GM18909 (cell line): ENCODE results near the gene AFMID.
"Not testable (repeated sequence)": the region's sequence is repeated elsewhere in the genome, so short reads cannot be mapped to it uniquely, and the experiment has no call there.

Source experiments
- ATAC-seq: cut with Tn5 transposase; IDR thresholded peaks from one replicate; pipeline ENCODE4 v1.9.1; 2021; ENCODE audit warnings: mild to moderate bottlenecking; ENCODE audit not compliant: unreplicated experiment, poor library complexity

The AFMID gene

DNA sequence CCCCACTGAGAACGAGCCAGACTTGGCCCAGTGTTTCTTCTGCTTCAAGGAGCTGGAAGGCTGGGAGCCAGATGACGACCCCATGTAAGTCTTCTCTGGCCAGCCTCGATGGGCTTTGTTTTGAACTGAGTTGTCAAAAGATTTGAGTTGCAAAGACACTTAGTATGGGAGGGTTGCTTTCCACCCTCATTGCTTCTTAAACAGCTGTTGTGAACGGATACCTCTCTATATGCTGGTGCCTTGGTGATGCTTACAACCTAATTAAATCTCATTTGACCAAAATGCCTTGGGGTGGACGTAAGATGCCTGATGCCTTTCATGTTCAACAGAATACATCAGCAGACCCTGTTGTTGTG lies 27.5 kb downstream of the AFMID start:
- ATAC-seq: no peak

DNA sequence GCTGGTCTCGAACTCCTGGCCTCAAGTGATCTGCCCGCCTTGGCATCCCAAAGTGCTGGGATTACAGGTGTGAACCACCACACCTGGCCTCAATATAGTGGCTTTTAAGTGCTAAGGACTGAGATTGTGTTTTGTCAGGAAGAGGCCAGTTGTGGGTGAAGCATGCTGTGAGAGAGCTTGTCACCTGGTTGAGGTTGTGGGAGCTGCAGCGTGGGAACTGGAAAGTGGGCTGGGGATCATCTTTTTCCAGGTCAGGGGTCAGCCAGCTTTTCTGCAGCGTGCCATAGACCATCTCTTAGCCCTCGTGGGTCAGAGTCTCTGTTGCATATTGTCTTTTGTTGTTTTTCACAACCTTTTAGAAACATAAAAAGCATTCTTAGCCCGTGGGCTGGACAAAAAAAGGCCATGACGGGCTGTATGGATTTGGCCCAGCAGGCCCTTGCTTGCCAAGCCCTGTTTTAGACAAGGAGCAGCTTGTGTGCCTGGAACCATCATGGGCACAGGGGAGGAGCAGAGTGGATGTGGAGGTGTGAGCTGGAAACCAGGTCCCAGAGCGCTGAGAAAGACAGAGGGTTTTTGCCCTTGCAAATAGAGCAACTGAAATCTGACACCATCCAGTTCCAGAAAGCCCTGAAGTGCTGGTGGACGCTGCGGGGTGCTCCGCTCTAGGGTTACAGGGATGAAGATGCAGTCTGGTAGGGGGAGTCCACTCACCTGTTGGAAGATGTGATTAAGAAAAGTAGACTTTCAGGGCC lies 32.4 kb downstream of the AFMID start:
- ATAC-seq: no peak

DNA sequence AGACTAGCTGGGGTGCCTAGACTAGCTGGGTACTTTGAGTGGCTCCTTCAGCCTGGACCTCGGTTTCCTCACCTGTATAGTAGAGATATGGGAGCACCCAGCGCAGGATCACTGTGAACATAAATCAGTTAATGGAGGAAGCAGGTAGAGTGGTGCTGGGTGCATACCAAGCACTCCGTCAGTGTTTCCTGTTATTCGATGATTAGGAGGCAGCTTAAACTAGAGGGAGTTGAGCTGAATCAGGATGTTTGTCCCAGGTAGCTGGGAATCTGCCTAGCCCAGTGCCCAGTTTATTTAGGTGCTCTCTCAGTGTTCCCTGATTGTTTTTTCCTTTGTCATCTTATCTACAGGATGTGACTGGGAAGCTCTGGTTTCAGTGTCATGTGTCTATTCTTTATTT lies 35.9 kb downstream of the AFMID start:
- ATAC-seq: no peak

DNA sequence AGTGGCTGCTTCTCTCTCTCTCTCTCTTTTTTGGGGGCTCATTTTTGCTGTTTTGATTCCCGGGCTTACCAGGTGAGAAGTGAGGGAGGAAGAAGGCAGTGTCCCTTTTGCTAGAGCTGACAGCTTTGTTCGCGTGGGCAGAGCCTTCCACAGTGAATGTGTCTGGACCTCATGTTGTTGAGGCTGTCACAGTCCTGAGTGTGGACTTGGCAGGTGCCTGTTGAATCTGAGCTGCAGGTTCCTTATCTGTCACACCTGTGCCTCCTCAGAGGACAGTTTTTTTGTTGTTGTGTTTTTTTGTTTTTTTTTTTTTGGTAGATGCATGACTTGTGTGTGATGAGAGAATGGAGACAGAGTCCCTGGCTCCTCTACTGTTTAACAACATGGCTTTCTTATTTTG lies 36.6 kb downstream of the AFMID start:
- no peak for ATAC-seq

DNA sequence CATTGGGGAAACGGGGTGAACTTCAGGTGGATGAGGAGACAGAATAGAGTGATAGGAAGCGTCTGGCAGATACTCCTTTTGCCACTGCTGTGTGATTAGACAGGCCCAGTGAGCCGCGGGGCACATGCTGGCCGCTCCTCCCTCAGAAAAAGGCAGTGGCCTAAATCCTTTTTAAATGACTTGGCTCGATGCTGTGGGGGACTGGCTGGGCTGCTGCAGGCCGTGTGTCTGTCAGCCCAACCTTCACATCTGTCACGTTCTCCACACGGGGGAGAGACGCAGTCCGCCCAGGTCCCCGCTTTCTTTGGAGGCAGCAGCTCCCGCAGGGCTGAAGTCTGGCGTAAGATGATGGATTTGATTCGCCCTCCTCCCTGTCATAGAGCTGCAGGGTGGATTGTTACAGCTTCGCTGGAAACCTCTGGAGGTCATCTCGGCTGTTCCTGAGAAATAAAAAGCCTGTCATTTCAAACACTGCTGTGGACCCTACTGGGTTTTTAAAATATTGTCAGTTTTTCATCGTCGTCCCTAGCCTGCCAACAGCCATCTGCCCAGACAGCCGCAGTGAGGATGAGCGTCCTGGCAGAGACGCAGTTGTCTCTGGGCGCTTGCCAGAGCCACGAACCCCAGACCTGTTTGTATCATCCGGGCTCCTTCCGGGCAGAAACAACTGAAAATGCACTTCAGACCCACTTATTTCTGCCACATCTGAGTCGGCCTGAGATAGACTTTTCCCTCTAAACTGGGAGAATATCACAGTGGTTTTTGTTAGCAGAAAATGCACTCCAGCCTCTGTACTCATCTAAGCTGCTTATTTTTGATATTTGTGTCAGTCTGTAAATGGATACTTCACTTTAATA lies 37.3 kb downstream of the AFMID start:
- no peak for ATAC-seq

DNA sequence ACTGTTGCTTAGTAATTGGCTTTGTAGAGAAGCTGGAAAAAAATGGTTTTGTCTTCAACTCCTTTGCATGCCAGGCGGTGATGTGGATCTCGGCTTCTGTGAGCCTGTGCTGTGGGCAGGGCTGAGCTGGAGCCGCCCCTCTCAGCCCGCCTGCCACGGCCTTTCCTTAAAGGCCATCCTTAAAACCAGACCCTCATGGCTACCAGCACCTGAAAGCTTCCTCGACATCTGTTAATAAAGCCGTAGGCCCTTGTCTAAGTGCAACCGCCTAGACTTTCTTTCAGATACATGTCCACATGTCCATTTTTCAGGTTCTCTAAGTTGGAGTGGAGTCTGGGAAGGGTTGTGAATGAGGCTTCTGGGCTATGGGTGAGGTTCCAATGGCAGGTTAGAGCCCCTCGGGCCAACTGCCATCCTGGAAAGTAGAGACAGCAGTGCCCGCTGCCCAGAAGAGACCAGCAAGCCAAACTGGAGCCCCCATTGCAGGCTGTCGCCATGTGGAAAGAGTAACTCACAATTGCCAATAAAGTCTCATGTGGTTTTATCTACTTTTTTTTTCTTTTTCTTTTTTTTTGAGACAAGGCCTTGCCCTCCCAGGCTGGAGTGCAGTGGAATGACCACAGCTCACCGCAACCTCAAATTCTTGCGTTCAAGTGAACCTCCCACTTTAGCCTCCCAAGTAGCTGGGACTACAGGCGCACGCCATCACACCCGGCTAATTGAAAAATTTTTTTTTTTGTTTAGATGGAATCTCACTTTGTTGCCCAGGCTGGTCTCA lies 38.1 kb downstream of the AFMID start:
- ATAC-seq: no peak

DNA sequence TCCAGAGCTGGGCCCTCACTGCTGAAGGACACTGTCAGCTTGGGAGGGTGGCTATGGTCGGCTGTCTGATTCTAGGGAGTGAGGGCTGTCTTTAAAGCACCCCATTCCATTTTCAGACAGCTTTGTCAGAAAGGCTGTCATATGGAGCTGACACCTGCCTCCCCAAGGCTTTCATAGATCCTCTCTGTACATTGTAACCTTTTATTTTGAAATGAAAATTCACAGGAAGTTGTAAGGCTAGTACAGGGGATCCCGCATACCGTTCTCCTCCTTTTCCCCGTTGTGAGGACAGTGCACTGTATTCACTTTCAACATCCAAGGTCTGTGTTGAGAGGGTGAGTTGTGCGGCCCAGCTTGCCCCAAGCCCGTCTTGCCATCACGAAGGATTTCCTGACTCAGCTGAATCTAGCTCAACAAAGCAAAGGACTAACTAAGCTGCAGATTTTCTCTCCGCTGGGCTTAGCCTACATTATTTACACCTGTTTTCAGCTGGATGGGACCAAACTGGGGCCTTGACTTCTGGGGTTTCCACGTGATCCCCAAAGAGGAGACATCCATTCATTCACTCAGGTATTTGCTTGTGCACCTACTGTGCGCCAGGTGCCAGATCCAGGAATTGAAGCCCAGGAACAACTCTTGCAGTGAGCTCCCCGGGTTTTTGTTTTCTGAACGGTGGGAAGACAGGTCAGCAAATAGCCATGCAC lies 39.0 kb downstream of the AFMID start:
- no peak for ATAC-seq

DNA sequence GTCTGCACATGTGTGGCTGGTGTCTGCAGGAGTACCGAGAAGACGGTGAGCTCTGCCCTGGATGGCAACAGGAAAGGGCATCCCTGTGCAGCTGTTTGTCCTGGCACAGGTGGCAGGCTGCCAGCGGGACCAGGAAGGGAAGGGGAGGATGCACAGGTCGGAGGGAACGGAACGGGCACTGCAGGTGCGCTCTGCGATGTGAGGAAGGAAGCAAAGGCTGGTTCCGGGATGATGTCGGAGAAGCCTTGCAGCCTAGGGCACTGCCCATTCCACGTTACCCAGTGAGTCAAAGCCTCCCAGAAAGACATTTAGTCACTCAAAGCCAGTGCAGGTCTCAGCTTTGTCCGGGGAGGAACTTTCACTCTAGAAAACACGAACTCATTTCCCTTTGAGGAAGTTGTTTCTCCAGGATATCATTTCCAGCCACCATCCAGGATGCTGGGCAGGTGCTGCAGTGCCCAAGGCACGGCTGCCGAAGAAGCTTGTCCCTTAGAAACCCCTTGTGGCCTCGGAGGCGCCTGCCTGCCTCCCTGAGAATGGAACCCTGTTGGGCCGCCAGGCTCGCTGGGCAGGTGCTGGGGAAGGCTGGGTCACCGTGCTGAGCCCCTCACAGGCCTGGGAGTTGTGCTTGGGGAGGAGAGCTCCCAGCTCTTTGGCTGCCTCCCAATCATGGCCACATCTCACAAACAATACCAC lies 39.7 kb downstream of the AFMID start:
- ATAC-seq: no peak

DNA sequence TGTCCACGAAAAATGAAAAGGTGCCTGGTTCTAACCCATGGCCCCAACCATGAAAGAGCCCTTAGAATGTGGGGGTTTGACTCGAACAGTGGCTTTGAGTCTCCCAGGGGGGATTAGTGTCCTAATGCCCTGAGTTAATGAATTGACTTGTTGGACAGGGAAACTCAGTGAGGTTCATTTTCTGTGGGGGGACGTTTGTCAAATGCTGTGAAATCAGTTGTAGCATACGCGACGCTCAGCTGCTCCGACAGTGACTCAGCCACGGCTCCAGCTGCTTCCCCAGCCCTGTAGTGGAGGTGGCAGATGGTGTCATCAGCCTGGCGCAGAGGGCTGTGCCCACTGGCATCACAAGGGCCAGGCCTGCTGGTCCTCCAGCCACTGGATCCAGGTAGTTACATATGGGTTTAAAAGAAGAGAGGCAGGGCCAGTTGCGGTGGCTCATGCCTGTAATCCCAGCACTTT lies 40.3 kb downstream of the AFMID start:
- ATAC-seq: no peak

DNA sequence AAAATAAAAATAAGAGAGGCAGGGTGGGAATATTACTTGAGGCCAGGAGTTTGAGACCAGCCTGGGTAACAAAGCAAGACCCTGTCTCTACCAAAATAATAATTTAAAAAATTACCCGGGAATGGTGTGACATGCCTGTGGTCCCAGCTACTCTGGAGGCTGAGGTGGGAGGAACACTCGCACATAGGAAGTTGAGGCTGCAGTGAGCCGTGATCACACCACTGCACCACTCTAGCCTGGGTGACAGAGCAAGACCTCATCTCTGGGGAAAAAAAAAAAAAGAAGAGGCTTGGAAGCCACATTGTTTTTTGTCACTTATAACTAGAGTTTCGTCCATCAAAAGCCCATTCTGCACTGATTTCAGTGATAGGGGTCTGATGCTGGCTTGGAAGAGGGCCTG lies 41.0 kb downstream of the AFMID start:
- no peak for ATAC-seq

DNA sequence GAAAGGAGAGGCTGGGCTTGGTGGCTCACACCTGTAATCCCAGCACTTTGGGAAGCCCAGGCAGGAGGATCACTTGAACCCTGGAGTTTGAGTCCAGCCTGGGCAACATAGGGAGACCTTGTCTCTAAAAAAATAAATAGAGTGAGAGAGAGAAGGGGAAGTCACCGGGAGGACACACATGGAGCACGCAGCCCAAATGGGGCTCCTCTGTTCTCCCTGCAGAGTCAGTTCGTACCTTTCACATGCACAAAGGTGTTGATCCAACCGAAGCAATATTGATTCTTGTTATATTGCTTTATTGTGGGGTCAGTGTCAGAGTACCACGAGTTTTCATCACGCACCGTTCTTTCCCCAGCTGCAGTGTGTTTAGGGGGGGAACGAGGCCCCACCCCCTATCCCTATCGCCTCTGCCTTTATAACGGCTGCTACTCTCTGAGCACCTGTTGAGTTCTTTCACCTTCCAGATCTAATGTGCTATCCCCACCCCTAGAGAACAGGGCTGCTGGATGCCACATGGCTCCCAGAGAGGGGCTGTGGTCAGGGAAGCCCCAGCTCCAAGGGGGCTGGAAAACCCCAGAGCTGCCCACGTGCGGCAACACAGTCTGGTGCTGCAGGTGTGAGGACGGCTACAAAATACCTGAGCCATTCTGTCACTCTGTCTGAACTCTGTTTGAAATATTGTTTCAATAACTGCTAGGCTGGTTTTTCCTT lies 43.2 kb downstream of the AFMID start:
- ATAC-seq: no peak

DNA sequence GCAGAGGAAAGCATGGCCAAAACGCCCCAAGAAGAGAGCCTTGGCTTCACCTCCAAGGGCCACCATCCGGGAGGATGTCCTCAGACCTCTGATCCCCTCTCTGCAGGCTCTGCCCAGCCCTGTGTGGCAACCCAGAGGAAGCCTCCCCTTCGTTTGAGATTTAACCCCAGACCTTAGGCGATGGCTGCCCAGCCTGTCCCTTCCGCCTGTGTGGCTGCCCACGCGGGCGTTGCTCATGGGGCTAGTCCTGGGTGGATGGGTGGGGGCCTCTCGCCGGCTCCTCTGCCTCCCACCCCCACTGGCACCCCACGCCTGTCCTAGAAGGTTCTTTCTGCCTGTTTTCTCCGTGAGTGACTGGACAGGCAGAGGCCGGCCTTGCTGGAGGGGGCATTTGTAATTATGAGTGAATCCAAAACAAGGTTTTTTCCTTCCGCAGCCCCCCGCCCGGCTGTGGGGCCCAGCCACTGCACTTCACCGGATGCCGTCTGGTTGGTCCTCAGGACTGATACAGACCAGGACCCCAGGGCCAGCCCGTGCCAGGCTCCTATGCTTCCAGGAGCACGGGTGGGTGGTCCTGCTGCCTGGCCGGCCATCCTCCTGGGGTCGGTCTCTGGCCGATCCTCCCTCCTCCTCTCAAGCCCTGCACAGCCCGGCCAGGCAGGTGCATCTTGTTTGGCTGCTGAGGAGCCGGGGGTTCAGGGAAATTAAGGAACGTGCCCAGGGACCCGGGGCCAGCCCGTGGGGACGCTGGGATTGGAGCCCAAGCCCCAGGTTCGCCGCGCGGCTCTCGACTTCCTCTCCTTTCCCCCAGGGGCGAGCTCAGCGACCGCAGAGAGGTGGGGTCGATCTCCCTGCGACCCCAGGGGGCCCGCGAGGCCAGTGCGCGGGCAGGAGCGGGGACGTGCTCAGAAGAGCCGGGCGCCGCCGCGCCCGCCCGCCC lies 44.1 kb downstream of the AFMID start, which contains the start of gene TMEM235:
Gene TMEM235, plus strand, starts transcription at position 636 of the 940 bp plus-strand sequence. CDS start 393 bp downstream, outside the sequence.
- ATAC-seq: no peak

DNA sequence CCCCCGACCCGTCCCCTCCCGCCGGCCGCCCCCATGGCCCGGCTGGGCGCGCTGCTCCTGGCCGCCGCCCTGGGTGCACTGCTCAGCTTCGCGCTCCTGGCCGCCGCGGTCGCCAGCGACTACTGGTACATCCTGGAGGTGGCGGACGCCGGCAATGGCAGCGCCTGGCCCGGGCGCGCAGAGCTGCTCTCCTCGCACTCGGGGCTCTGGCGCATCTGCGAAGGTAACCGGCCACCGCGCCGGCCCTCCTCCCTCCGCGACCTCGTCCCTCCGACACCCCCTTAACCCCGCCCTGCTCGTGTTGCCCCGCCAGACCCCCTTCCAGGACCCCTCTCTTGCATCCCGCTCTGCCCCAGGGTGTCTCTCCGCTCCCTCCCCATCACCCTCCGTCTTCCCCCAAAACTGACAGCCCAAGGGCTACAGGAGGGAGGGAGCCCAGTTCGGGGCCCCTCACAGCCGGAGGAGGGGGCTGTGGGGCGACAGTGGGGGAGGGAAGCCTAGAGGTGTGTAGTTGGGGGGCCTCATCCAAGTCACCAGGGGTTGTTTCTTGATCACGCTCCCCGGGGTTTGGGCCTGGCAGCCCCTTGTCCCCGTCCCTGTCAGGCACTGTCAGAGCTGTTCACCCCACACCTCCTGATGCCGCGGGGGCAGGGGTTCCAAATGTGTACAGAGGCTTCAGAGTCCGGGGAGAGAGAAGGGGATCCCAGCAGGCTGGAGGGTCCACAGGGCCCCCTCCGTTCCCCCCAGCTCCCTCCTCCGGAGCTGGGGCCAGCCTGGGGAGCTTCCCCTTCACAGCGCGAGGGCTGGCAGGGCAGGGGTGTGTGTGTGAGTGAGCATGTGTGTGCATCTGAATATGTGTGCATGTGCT lies 45.1 kb downstream of the AFMID start:
- ATAC-seq: no peak

DNA sequence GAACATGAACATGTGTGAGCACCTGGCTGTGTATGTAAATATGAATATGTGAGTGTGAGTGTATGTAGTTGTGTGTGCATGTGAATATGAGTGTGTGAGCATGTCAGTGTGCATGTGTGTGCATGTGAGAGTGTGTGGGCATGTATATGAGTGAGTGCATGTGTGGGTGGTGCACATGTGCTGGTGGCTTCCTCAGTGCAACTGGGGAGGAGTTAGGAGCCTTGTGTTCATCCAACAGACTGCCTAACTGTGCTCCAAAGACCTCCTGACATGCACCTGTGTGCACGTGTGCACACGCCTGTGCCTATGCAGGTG lies 45.7 kb downstream of the AFMID start:
- ATAC-seq: no peak

DNA sequence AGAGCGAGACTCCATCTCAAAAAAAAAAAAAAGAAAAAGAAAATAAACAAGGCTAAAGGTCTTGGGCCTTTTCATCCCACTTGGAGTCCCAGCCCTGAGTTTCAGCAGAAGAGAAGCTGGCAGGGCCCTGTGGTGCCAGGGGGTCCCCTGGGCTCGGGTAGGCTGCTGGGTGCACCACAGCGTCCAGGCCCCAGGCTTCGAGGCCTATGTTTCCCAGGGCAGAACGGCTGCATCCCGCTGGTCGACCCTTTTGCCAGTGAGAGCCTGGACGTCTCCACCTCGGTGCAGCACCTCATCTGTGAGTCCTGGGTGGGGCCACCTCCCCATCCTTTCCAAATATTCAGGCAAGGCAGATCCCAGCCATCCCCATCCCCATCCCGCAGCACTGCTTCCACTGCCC lies 46.5 kb downstream of the AFMID start:
- ATAC-seq: no peak

DNA sequence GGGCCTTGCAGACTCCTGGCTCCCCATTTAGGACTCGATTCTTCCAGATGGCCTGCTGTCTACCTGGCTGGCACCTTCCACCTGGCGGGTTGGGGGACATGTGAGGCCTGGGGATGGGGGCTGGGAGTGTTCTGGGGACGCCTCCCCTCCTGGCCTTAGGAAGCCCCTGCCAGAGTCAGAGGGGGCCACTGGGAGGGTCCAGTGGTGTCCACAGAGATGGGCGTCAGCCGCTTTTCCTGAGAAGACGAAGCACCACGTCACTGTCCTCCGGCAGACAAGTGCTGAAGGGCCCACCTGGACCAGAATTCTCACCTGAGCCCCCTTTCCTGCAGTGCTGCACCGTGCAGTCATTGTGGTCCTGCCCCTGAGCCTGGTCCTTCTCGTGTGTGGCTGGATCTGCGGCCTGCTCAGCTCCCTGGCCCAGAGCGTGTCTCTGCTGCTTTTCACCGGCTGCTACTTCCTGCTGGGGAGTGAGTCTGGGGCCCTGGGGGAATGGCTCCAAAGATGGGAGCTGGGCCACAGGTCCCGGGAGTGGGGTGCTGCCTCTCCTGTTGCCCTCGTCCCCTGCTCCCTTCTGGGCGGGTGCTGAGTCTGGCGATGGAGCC lies 47.2 kb downstream of the AFMID start:
- no peak for ATAC-seq

DNA sequence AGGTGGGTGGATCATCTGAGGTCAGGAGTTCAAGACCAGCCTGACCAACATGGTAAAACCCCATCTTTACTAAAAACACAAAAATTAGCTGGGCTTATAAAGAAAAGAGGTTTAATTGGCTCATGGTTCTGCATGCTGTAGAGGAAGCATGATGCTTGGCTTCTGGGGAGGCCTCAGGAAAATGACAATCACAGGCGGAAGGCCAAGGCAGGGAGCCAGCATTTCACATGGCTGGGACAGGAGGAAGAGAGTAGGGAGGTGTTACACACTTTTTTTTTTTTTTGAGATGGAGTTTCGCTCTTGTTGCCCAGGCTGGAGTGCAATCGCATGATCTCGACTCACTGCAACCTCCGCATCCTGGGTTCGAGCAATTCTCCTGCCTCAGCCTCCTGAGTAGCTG lies 47.9 kb downstream of the AFMID start:
- ATAC-seq: not testable (repeated sequence)
